Fibroblast of skin of back (primary cell): ENCODE data around the gene CD274.
A peak's percentile ranks its signal among the peaks of the same experiment; 100 is the strongest.
"Not testable (repeated sequence)": the region's sequence is repeated elsewhere in the genome, so short reads cannot be mapped to it uniquely, and the experiment has no call there.

Experiments used
- DNase-seq: peaks from one replicate; pipeline ENCODE4 v3.0.0-alpha.2; 2013

Gene CD274

DNA sequence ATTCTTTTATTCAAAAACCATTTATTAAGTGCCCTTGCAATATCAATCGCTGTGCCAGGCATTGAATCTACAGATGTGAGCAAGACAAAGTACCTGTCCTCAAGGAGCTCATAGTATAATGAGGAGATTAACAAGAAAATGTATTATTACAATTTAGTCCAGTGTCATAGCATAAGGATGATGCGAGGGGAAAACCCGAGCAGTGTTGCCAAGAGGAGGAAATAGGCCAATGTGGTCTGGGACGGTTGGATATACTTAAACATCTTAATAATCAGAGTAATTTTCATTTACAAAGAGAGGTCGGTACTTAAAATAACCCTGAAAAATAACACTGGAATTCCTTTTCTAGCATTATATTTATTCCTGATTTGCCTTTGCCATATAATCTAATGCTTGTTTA is 18.5 kb downstream of the CD274 start:
- no peak for DNase-seq

DNA sequence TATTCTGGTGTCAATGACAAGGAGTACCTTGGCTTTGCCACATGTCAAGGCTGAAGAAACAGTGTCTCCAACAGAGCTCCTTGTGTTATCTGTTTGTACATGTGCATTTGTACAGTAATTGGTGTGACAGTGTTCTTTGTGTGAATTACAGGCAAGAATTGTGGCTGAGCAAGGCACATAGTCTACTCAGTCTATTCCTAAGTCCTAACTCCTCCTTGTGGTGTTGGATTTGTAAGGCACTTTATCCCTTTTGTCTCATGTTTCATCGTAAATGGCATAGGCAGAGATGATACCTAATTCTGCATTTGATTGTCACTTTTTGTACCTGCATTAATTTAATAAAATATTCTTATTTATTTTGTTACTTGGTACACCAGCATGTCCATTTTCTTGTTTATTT is 19.8 kb downstream of the CD274 start:
- DNase-seq, result no peak

DNA sequence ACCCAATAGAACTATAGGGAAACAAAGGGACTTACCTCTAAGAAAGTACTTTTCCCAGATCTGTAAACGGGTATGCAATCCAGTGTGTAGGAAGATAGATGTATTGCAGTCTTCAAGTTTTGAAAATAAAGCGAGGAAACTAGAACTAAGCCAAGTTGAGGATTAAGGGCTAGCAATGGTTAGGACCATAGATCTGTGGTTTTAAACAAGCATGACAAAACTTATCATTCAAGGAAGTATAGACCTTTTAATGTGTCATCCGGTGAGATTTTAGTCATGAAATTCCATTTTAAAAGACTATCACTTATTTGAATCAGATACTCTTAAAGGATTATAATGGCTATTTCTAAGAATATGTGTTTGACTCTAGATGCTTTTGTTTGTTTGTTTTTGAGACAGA is 20.5 kb downstream of the CD274 start:
- DNase-seq, result no peak

DNA sequence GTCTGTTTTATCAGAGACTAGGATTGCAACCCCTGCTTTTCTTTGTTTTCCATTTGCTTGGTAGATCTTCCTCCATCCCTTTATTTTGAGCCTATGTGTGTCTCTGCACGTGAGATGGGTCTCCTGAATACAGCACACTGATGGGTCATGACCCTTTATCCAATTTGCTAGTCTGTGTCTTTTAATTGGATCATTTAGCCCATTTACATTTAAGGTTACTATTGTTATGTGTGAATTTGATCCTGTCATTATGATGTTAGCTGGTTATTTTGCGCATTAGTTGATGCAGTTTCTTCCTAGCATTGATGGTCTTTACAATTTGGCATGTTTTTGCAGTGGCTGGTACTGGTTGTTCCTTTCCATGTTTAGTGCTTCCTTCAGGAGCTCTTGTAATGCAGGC is 25.3 kb downstream of the CD274 start:
- not testable (repeated sequence) for DNase-seq

DNA sequence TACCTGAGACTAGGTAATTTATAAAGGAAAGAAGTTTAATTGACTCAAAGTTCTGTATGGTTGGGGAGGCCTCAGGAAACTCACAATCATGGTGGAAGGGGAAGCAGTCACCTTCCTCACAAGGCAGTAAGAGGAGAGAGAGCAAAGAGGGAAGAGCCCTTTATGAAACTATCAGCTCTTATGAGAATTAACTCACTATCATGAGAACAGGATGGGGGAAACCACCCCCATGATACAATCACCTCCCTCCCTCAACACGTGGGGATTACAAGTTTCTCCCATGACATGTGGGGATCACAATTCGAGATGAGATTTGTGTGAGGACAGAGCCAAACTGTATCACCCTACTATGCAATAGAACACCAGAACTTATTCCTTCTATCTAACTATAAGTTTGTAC is 27.9 kb downstream of the CD274 start:
- DNase-seq, result no peak

DNA sequence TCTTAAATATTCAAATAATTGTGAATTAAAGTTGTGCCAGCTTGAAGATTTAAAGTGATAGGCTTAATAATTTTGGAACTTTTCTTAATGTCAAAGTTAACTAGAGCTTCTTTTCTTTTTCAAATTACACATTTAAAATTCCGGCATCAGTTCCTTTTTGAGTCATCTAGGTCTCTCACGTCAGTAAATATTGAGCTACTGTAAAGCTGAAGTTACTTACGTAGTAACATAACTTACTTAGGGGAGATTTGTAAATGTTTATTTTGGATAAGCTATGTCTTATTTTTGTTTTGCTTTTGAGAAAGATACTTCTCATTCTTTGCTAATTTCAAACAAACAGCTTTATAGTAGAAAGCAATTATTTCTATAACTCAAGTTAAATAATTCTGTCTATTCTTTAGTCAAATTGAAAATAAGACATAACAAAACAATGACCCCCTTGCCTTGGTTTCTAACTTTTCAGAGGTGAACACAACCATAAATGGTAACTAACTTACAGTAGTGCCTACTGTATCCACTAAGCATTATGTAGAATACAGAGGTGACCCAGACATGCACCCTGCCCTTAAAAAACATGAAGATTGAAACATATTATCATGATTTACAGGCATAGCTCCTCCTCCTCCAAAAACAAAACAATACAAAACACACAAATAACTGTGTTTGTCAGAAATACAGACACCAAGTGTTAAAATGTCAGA is 29.8 kb downstream of the CD274 start:
- DNase-seq, result no peak

DNA sequence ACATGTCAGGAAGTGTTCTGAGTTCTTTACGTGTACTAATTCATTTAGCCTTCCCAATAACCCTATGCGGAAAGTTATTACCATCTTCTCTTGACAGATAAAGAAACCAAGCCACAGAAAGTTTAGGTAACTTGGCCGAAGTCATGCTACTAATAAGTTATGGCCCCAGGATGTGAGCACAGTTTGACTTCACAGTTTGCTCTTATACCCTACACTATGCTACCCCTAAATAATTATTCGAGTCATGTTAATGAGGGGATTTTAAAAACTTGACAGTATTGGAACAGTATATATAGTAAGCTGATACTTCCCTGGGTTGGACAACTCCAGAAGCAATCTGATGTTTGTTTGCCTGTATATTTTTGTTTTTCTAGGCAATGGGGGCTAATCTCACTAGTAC is 30.6 kb downstream of the CD274 start:
- no peak for DNase-seq

DNA sequence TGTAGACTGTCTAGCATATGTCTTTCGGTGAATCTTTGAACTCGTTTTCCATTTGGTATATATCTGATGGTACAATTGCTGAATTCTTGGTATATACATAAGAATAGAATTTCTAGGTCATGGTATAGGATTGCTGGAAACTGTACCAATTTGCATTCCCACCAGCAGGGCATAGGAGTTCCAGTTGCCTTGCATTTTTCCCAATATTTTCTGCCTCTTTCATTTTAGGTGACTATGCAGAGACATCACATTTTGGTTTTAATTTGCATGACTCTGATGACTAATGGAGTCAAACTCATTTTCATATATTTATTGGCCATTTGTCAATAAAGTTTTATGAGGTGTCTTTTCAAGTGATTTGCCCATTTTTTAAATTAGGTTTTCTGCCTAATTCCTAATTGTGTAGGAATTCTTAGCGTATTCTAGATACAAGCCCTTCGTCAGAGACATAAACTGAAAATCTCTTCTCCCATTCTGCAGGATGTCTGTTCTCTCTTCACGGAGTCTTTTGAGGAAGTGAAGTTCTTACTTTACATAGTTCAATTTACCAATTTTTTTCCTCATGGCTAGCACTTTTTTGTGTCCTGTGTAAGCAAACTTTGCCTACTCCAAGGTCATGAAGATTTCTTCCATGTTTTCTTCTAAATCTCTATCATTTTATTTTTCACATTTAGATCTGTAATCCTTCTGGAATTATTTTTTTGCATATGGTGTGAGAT is 31.1 kb downstream of the CD274 start:
- DNase-seq, result no peak

DNA sequence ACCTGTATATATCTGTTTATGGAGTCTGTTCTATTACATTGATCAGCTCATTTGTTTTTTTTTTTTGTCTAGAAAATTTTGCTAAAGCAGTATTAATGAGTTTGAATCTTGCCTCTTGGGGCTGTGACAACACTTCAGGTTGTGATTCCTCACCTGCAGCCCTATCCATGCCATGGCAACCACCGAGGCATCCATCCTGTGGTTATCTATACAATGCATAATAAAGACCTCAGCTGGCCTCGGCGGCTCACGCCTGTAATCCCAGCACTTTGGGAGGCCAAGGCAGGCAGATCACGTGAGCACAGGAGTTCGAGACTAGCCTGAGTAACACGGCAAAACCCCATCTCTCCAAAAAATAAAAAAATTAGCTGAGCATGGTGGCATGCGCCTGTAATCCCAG is 31.9 kb downstream of the CD274 start:
- no peak for DNase-seq

DNA sequence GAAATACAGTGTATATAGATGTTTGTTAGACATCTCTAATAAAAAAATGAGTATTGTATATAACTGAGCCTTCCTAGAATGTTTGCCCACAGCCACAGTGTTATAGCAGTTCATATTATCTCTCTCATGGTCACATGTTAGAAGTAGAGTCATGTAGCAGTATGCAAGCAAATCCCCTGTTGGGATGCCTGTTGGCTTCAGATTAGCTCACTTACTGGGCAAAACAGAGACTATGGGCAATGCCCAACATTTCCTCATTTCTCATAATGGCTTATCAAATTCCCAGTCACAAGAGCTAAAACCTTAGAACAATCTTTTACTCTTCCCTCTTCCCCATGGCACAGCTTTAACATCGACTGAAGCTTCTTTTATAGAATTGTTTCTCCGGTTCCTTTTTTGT is 33.0 kb downstream of the CD274 start:
- no peak for DNase-seq

DNA sequence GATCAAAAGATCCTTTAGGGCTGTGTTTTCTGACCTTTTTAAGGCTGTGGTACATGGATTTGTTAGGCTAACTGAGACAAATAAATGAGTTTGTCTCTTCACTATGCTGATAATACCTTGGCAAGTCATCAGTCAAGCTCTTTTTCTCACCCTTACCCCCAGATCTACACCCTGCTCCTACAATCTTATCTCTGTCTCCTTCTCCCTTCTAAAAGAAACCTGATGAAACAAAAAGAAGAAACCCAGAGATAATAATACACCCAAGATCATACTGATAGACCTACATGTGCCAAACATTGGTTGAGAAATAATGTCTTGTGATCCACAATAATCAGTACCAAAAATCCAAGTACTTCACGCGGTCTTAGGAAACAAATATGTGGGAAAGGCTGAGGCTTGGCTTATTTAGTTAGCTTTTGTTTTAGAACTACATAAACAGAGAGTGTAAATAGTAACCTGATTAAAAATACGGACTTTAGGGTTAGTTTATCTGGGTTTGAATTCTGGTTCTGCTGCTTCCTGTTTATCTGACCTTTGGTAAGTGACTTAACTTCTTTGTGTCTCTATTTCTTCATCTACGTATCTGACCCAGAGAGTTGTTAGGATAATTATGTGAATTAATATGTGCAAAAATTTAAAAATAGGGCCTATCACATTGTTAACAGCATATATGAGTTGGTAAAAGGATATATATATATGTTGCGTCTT is 35.2 kb downstream of the CD274 start:
- DNase-seq, result no peak

DNA sequence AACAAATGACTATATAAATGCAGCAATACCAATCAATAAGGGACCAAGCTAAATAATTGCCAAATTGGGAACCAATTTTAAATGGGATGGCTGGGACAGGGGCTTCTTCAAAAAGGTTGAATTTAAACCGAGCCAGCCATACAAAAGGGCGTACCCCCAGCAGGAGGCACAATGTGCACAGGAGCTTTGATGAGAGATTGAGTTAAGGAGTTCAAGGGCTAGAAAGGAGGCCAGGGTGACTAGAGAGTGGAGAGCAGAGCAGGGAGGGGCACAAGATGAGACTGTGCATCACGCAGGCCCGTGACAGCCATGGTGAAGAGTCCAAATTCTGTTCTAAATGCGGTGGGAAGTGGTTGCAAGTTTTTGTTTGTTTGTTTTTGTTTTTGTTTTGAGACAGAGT is 36.6 kb downstream of the CD274 start:
- DNase-seq, result no peak

DNA sequence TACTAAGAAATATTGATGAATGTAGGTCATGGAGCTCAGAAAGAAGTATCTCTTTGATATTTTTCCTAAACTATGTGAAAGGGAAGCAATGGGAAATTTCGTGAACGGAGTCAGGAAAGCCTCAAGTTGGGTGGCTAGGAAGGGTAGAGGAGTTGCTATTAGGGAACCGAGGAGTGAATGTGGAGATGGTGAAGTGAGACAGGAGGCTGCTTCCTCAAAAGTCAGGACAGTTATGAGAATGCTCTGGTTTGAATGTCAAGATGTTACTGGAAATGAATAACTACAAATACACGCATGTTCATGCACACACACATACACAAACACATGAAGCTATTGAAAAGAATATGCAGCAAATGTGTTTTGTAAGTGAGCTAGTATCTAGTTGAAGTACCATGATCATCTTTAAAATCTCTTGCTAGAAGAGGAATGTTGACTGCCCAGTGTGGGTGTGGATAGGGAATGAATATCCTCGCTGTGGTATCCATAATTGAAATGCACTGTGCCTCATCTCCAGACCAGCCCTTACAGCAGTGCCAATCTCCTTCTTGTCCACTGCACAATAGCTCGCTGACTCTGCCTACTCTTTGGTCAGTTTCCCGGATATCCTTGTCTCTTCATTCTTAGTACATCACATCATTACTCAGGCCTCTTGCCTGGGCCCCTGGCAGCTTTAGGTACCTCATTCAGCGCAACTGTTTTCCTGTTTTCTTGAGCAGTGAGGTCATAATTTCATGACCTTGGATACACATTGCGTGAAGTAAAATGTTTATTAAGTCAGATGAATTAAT is 38.1 kb downstream of the CD274 start:
- no peak for DNase-seq

DNA sequence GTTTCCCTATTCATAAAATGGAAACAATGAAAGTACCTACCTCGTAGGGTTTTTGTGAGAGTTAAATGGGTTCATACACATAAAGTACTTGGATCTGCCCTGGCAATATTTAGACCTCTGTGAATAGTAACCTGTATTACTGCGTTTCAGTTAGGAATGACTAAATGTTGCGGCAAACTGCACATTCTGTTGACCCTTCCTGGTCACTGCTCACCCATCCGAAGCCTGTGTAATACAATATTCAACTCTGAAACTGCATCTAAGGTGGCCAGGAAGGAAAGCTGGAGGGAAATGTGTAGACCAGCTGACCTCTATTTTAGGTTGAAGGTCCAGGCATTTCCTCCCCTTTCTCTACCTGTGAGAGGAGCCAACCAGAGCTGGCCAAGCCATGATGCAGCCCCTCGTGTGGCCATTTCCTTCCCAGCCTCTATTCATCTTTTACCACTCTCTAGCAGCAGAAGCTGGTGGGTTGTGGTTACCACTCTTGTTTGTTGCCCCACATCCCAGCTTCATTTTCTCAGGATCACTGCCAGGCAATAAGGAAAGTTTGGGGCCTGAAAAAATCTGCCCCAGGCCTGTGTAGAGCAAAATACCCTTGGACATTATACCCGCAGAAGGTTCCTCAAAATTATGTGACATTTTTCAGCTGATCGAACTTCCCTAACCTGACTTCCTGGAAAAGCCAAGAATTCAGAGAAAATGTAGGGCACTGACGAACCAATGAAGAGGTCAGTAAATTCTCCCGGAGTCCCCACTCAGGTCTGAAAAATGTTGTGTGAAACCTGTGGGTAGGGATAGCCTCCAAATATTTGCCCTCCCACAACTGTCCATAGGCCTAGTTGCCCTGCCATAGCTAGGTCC is 39.5 kb downstream of the CD274 start:
- no peak for DNase-seq

DNA sequence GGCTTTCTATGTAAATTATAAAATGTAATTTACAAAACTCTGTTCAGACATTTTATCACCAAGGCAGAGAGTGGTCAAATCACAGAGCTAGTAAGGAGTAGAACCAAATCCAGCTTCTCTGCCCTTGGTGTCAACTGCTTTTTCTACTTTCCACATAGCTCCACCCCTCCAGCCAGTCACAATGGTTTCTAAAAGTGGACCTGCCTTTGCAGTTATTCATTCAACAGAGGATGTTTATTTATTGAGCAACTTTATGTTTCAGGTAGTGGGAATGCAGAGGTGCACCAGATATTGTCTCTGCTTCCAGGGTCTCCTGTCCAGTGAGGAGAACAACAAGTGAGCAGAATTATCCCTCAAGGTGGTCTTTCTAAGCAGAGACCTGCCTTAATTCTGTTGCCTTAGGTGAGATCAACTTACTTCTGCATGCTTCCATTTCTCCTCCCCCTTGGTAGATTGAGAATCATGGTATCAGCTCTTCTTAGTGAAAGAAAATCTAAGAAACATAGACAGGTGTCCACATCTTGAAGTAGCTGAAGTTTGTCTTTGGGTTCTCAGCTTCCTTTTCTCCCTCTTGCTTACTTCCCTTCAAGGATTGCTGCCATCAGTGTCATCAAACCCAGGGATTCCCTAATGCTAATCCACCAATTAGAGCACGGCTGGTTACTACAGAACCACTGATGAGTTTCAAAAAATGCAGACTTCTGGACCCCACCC is 42.8 kb downstream of the CD274 start:
- DNase-seq, result no peak

DNA sequence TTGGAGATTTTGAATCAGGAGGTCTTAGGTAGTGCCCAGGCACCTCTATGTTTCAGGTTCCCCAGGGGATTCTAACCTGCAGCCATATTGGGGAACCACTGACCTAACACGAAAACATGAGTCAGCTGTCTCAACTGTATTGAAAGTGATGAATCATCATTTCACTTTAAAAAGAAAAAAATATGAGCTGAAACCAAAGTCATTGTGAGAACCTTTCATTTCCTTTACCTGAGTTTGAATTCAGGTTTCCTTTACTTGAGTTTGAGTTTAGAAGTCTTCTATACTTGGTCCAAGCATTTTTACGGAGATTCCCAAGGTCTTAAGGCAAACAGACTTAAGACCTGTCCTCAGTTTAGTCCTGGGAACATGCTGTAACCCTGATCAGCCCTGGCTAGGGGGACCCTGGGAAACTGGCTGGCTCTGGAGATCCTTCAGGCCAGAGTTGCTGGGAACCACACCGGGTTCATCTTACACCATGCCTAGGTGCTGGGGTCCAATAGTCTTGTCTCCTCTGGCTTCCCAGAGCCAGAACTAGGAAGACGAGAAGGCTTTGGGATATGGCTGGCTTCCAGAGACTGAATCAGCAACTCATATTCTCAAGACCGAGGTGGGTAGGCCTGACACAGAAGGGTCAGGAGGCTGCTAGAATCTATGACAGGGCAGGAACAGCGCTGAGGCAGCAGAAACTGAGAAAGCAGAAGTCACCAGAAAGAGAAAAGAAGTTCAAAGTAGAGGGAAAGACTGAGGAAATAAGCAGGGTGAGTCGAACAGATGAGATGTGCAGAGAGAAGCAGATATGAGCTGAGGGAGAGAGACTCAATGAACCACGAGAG is 43.6 kb downstream of the CD274 start:
- peak; percentile 80 for DNase-seq

DNA sequence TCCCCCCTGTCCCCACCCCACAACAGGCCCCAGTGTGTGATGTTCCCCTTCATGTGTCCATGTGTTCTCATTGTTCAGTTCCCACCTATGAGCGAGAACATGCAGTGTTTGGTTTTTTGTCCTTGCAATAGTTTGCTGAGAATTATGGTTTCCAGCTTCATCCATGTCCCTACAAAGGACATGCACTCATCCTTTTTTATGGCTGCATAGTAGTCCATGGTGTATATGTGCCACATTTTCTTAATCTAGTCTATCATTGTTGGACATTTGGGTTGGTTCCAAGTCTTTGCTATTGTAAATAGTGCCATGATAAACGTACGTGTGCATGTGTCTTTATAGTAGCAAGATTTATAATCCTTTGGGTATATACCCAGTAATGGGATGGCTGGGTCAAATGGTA is 44.4 kb downstream of the CD274 start:
- not testable (repeated sequence) for DNase-seq

DNA sequence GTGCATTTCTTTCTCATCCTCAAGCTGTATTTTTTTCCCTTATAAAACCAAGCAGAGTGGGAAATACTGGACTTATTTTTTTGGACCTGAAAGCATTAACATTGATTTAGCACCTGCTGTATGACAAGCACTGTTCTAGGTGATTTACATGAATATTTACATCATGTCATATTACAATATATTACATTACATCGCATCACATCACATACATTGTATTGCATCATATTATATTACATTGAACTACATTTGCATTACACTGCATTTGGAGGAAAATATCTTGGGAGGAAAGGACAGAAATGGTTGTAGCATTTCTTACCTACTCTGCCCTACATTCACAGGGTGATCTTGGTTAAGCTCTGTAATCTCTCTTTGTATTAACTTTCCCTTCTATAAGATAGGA is 48.8 kb downstream of the CD274 start:
- DNase-seq, result no peak

DNA sequence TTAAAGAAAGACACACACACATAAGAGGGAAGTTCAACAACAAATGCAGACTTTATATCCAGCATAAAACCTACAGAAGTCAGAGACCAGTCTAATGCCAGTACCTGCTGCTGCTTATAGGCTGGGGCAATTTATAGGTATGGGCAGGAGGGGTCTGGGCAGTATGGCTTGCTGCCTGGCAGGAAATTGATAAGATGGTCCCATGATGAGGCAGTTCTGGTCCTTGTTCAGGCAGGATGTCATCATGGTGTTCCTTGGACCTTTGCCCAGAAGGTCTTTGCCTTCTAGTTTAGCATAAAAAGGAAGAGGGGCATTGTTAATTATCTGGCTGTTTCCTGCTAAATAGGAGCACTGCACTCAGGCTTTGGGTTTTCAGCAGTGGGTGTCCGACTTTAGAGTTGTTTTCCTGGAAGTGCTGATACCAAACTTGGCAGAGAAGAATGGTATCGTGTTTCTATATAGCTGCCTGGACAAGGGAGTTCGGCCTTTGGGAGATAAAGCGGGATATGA is 49.6 kb downstream of the CD274 start:
- peak; percentile 78 for DNase-seq
